GM20000 (cell line): ENCODE measurements around the gene SLC25A40.
"Not testable (repeated sequence)": the region's sequence is repeated elsewhere in the genome, so short reads cannot be mapped to it uniquely, and the experiment has no call there.

Source experiments
- DNase-seq: peaks from one replicate; pipeline ENCODE4 v3.0.0; 2012; ENCODE audit warnings: low spot score
- TF ChIP-seq, protein P1 (sequence below): IDR thresholded peaks from 2 replicates; pipeline ENCODE4 v1.5.1; 2012; ENCODE audit warnings: mild to moderate bottlenecking, control low read depth; ENCODE audit errors: extremely low read depth, missing control alignments

Gene SLC25A40, protein sequence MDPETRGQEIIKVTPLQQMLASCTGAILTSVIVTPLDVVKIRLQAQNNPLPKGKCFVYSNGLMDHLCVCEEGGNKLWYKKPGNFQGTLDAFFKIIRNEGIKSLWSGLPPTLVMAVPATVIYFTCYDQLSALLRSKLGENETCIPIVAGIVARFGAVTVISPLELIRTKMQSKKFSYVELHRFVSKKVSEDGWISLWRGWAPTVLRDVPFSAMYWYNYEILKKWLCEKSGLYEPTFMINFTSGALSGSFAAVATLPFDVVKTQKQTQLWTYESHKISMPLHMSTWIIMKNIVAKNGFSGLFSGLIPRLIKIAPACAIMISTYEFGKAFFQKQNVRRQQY

DNA sequence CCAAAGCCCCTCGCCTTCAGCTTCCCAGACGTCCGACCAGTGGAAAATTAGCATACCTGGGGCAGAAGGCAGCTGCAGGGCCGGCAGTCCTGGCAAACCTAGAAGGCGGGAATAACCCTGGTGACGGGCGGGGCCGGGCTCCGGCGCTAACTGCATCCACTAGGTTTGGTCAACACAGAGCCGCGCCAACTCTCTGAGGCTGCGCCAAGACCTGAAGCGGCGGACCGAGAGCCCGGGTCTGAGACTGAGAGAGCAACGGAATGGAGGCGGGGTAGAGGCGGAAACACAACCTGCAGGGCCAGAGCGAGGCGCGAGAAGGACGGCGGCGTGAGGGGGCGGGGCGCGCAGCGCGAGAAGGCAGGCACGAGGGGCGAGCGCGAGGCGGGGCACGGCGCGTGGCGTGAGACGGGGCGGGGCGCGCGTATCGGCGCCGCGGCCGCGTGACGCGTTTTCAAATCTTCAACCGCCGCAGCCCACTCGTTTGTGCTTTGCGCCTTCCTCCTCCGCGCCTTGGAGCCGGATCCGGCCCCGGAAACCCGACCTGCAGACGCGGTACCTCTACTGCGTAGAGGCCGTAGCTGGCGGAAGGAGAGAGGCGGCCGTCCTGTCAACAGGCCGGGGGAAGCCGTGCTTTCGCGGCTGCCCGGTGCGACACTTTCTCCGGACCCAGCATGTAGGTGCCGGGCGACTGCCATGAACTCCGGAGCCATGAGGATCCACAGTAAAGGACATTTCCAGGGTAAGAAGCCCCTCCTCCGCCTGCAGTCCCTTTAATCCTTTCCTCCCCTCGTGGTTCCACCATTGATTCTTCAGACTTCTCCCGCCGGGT is at the start of gene SLC25A40, which contains the start of gene DBF4:
TSS of gene SLC25A40 (minus strand) at position 321 of the 829 bp plus-strand sequence. CDS start 17,633 bp downstream, outside the sequence.
TSS of gene DBF4 (plus strand) at position 454 of the 829 bp plus-strand sequence. CDS start at position 694, 240 bp downstream.
- peak; percentile 97 for DNase-seq
- TF ChIP-seq, protein P1, sequence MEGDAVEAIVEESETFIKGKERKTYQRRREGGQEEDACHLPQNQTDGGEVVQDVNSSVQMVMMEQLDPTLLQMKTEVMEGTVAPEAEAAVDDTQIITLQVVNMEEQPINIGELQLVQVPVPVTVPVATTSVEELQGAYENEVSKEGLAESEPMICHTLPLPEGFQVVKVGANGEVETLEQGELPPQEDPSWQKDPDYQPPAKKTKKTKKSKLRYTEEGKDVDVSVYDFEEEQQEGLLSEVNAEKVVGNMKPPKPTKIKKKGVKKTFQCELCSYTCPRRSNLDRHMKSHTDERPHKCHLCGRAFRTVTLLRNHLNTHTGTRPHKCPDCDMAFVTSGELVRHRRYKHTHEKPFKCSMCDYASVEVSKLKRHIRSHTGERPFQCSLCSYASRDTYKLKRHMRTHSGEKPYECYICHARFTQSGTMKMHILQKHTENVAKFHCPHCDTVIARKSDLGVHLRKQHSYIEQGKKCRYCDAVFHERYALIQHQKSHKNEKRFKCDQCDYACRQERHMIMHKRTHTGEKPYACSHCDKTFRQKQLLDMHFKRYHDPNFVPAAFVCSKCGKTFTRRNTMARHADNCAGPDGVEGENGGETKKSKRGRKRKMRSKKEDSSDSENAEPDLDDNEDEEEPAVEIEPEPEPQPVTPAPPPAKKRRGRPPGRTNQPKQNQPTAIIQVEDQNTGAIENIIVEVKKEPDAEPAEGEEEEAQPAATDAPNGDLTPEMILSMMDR = no peak

DNA sequence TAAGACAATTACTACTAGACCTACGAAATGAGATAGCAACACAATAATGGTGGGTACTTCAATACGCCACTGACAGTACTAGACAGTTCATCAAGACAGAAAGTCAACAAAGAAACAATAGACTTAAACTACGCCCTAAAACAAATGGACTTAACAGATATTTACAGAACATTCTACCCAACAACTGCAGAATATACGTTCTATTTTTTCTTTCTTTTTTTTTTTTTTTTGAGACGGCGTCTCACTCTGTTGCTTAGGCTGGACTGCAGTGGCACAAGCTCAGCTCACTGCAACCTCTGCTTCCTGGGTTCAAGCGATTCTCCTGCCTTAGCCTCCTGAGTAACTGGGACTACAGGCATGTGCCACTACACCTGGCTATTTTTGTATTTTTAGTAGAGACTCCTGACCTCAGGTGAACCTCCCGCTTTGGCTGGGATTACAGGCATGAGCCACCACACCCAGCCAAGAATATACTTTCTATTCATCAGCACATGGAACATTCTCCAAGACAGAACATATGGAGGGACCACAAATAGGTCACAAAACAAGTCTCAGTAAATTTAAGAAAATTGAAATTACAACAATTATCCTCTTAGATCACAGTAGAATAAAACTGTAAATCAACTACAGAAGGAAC is 46.7 kb upstream of the SLC25A40 start:
- not testable (repeated sequence) for DNase-seq

GRCh38 chr7:87920578-87920977 is 44.4 kb upstream of the SLC25A40 start:
- TF ChIP-seq, protein P1 = no peak
- DNase-seq = no peak

GRCh38 chr7:87919875-87920274 is 43.7 kb upstream of the SLC25A40 start:
- no peak for DNase-seq
- TF ChIP-seq, protein P1 = no peak

- no peak for DNase-seq
- TF ChIP-seq, protein P1 = no peak
Observed at GRCh38 chr7:87918740-87919139, 42.6 kb upstream of the SLC25A40 start.

DNA sequence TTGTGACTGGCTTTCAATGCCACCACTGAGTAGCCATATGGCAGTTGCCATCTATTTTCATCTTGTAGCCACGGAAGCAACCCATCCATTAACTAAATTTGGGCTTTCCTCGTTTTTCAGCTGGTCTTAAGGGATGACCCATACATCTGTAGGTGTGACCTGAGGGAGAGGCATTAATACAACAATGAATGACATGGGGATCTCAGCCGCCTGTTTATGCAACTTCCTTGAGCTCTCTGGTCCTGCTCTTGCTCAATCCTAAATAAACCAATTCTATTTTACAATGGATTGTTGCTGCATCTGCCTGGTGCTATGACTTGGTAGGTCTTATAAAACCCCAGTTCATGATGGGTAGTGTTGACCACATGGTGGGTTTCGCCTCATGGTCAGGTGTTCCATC is 36.0 kb upstream of the SLC25A40 start:
- TF ChIP-seq, protein P1 = no peak
- no peak for DNase-seq

DNA sequence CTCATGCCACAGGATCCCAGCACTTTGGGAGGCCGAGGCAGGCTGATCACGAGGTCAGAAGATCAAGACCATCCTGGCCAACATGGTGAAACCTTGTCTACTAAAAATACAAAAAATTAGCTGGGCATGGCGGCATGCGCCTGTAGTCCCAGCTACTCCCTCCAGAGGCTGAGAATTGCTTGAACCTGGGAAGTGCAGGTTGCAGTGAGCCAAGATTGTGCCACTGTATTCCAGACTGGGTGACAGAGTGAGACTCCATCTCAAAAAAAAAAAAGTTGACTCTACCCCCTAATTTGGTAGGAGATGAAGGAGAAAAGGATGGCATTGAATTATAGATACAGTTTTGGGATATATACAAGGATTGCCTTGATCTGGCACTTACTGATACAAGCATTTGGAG is 32.7 kb upstream of the SLC25A40 start:
- not testable (repeated sequence) for DNase-seq

GRCh38 chr7:87907136-87907906 is 31.2 kb upstream of the SLC25A40 start:
- DNase-seq = not testable (repeated sequence)
